ENCODE results near the gene KLHDC8B.

GRCh38 chr3:49134471-49135265 lies 36.7 kb upstream of the KLHDC8B start:
- TF ChIP-seq, protein P1, sequence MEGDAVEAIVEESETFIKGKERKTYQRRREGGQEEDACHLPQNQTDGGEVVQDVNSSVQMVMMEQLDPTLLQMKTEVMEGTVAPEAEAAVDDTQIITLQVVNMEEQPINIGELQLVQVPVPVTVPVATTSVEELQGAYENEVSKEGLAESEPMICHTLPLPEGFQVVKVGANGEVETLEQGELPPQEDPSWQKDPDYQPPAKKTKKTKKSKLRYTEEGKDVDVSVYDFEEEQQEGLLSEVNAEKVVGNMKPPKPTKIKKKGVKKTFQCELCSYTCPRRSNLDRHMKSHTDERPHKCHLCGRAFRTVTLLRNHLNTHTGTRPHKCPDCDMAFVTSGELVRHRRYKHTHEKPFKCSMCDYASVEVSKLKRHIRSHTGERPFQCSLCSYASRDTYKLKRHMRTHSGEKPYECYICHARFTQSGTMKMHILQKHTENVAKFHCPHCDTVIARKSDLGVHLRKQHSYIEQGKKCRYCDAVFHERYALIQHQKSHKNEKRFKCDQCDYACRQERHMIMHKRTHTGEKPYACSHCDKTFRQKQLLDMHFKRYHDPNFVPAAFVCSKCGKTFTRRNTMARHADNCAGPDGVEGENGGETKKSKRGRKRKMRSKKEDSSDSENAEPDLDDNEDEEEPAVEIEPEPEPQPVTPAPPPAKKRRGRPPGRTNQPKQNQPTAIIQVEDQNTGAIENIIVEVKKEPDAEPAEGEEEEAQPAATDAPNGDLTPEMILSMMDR (conservative IDR thresholded peaks at IDR 0.05): no peak
- no peak for TF ChIP-seq ZFX (IDR thresholded peaks at IDR 0.05)

Measured in C4-2B (cell line).